GM18502 (cell line): Measurements from ENCODE around the gene INAVA.
"Not testable (repeated sequence)": the region's sequence is repeated elsewhere in the genome, so short reads cannot be mapped to it uniquely, and the experiment has no call there.

Experiments
- ATAC-seq: cut with Tn5 transposase; IDR thresholded peaks from one replicate; pipeline ENCODE4 v1.9.1; 2021; ENCODE audit warnings: mild to moderate bottlenecking; ENCODE audit not compliant: unreplicated experiment, poor library complexity

INAVA gene

DNA sequence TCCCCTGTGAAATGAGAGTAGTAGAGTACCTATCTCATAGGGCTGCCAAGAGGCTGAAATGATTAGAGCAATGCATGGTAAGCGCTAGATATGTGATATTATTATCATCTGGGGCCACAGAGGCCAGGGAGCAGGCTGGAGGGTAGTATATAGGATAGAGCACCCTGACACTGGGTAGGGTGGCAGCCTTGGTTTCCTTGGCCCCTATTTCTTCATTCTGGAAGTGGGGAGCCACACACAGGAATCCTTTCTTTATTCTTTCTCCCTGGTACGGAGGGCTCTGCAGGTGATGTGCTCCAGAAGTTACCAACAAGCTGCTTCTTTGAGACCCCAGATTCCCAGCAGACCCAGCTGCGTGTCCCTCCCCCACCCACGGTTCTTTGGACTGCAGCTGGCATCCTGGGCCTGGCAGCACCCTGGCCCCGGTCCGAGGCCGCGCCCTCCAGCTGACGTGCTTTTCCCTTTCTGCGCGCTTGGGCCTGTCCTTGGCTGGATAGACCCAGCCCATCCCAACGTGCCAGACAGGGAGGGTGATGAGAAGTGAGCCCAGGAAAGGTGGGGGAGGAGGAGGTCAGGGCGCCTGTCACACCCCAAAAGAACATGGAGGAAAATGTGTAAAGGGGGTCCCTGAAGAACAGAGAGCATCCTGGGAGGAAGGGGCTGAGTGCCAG lies 18.2 kb downstream of the INAVA start:
- no peak for ATAC-seq

- ATAC-seq = no peak
Measured at GRCh38 chr1:200916152-200916551, 21.5 kb downstream of the INAVA start.

- ATAC-seq = no peak
Measured at GRCh38 chr1:200916681-200917080, 22.0 kb downstream of the INAVA start.

DNA sequence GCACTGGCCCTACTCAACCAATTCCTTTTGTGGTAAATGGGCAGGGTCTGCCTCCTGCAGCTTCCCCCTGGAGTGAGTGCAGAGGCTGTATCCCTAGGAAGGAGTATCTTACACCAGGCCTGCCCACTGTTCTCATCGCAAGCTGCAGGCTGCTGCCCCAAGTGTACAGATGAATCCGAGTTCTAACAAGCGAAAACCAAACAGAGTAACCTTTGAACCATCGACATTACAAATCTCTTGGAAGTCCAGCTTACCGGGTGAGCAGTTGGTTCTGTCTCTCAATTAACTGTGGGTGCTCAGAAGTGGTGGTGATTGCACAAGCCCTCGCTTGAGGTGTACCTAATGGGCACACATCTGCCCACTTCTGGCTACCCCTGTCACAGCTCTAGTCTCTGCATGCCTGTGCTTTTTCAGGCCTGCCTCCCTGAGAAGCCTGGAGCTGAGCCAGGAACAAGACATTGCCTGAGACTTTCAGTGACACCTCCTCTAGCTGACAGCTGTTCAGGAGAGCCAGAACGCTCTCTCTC lies 22.7 kb downstream of the INAVA start:
- ATAC-seq = no peak

GRCh38 chr1:200918006-200918405 lies 23.3 kb downstream of the INAVA start:
- ATAC-seq = no peak

DNA sequence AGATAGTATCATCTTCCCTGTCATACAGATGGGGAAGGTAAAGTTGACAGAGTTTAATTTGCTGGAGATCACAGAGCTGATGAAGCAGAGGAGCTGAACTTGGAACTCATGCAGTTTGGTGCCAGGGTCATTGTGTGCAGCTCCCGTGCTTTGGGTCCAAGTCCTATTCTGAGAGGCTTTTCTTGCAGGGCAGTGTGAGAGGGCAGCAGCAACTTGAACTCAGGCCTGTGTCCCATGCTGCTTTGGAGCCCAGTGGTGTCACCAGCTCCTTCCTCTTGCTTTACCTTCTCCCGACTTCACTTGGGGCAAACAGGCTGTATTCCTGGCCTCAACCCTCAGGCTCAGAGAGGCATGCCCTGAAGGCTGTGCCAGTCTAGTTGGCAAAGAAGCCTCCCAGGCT lies 24.7 kb downstream of the INAVA start:
- ATAC-seq = no peak

DNA sequence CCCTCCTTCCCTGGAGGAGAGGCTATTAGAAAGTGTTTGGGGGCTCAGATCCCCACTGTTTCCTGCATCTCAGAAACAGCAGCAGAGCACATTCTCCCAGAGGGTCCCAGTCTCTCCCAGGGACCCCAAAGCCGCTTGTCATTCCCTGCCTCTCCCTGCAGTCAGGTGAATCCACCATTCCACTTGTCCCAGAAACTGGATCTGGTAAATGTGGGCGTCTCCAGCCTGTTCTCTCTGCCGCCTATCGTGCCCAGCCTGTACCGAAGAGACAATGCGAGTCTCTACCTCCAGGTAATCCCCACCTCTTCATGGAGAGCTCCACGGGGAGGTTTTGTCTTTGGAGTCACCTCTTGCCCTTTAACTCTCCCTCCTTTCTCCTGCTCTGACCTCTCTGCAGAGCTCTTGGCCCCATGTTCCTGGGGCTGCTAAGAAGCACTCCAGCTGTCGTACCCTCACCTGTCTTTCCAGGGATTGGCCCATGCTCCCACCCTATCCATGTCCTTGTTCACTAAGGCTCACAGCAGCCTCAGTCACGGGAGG lies 26.9 kb downstream of the INAVA start:
- ATAC-seq = no peak

DNA sequence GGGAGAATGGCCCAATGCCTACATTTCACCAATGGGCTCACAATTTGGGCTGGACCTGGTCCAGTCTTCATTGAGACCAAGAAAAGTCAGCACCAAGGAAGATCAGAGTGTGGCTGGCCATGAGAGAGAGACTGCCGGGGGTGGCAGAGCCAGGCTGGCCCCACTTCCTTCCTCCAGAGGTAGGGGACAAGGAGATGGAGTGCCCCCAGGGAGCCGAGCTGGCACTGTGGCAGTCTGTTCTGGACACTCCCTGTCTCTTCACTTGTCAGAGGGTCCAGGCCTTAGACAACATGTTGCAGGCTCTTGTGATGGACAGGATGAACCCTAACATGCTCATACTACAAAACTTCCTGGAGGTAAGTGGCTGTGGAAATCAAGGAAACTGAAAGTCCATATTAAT lies 27.7 kb downstream of the INAVA start:
- ATAC-seq = no peak

DNA sequence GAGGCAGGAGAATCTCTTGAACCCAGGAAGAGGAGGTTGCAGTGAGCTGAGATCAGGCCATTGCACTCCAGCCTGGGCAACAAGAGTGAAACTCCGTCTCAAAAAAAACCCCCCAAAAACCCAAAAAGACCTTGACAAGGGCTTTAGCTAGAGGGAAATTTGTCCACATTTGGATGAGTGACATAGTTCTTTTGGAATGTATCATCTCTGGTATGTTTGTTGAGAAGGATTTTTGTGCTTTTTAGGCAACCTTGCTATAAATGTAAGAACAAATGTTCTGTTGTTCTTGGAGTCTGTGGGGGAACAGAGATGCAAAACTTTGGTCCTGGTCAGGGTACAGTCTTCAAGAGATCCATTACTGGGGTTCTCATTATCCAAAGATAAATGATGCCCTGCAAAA lies 28.9 kb downstream of the INAVA start:
- no peak for ATAC-seq

DNA sequence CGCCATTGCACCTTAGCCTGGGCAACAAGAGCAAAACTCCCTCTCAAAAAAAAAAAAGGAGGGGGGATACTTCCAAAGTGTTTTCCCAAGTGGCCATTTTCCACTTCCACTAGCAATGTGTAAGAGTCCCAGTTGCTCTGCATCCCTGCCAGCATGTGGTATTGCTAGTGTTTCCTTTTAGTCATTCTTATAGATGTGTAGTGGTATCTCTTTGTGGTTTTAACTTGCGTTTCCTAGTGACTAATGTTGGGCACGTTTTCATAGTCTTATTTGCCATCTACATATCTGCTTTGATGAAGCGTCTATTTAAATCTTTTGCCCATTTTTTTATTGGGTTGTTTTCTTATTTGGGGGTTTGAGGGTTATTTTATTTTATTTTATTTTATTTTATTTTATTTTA lies 31.1 kb downstream of the INAVA start:
- ATAC-seq = no peak

DNA sequence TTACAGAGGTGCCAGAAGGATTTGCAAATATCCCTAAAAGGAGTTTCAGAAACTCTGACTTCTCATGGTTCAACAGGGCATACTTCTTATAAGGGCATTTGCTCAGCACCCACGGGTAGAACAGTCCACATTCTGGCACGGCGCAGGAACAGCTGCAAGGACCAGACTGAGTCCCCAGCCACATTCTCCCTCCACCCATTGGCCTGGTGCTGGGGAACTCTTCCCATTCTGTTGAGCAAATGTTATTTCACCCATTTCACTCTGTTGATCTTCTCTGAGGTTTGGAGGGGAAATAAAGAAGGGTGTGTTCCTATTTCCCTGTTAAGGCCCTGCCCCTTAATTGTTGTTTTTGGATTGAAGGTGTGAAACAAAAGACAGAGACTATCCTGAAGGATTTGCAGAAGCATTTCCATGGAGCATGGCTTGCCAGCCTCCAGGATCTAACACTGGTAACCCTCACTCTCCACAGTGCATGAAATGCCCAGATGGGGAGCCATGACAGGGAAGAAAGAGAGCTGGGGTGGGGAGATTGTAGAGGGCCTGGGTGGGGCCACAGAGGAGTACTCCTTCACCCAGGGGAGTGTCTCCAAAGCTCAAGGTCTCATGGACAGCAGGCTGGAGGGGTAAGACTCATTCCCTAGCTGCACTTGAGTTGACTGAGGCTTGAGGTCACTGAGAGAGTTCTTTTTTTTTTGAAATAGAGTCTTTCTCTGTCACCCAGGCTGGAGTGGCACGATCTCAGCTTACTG lies 35.0 kb downstream of the INAVA start:
- no peak for ATAC-seq

GRCh38 chr1:200930285-200930684 lies 35.6 kb downstream of the INAVA start:
- not testable (repeated sequence) for ATAC-seq

GRCh38 chr1:200931776-200932175 lies 37.1 kb downstream of the INAVA start:
- no peak for ATAC-seq

GRCh38 chr1:200934676-200935245 lies 40.1 kb downstream of the INAVA start:
- no peak for ATAC-seq

DNA sequence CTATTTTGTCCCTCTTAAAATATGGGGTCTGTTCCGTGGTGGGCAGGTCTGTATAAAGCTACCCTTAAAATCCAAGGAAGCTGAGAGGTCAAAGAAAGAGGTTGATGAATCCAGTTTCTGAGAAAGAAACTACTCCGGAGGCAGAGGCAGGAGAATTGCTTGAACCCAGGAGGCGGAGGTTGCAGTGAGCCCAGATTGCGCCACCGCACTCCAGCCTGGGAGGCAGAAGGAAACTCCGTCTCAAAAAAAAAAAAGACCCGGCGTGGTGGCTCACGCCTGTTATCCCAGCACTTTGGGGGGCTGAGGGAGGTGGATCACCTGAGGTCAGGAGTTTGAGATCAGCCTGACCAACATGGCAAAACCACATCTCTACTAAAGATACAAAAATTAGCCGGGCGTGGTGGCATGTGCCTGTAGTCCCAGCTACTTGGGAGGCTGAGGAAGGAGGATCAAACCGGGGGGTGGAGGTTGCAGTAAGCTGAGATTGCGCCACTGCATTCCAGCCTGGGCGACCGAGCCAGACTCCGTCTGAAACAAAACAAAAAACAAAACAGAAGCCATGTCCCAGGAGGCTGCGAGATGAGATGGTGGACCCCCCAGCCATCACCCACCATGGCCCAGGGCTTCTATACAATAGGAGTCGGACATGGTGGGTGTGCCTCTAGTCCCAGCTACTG lies 40.7 kb downstream of the INAVA start:
- ATAC-seq = not testable (repeated sequence)

GRCh38 chr1:200938955-200939354 lies 44.3 kb downstream of the INAVA start:
- ATAC-seq = no peak

DNA sequence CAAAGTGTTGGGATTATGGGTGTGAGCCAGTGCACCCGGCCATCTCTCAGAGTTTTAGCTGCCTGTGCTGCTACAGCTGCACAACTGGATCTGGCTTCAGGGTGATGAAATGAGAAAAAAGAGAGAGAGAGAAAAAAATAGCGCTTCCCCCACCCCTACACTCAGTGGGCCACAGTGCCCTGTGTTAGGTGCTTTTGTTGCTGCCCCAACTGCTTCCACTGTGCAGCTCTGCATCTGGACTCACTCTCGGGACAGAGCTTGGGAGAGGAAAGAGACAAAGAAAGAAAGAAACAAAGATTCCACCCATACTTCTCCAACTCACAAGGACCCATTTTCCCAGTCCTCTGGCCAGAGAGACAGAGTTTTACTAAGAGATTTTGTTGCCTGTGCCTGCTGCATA lies 50.4 kb downstream of the INAVA start:
- ATAC-seq = no peak

- no peak for ATAC-seq
Measured at GRCh38 chr1:200947059-200947566, 52.4 kb downstream of the INAVA start.

DNA sequence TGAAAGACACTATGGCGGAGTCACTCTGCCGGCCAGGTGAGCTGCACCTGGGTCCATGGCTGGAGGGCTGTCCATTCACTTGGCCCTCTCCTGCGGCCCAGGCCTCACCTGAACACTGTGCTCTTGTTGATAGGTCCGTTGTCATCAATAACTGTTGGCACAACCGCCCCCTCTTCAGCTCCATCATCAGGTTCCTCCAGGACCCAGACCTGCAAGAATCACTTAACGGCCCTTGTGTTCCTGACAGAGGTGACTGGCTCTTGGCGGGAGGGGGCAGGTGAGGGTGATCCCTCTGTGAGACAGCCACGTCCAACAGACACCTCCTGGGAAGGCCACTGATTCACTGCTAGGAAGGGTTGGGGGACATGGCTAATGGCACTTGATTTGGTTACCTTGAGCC lies 54.9 kb downstream of the INAVA start:
- no peak for ATAC-seq

GRCh38 chr1:200951016-200951415 lies 56.3 kb downstream of the INAVA start:
- ATAC-seq = no peak
